IPS-18c (cell line): ENCODE data around the gene GNB5.
"Not testable (repeated sequence)": the region's sequence is repeated elsewhere in the genome, so short reads cannot be mapped to it uniquely, and the experiment has no call there.

Source experiments
- H3K4me3 ChIP-seq: 2 replicates; pipeline ENCODE4 v1.7.0; 2013; ENCODE audit warnings: low read depth, mild to moderate bottlenecking, low read length, moderate library complexity; ENCODE audit not compliant: insufficient read depth
- H3K9me3 ChIP-seq: one replicate; pipeline ENCODE4 v1.6.1; 2013; ENCODE audit warnings: mild to moderate bottlenecking, low read length, moderate library complexity; ENCODE audit not compliant: control insufficient read depth, insufficient read depth

The GNB5 gene

DNA sequence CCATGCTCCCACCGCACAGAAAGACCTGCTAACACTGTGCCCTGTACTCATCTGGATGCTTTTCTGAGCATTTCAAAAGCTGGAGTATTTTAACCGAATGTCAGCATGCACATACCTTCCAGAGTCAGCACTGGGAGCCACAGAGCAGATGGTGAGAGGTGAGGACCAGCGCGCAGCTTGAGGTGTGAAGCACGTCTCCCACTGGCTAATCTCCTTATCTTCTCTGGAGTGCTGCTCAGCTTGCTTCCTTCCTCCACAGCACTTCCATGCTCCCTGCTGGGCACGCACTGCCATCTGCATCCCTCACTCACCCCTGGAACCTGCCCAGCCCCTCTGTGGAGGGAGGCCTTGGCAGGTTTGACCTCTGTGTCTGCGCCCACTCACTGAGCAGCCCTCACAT lies at the start of gene GNB5:
GNB5 (minus strand) TSS at position 186 of the 400 bp plus-strand sequence. CDS start 6,716 bp downstream, outside the sequence.
- peaks cover 2% of the 10 kb centered on the region for H3K9me3 ChIP-seq
- no peak within 1 kb of the TSS; the same call in 1 of the 2 replicates for H3K4me3 ChIP-seq

DNA sequence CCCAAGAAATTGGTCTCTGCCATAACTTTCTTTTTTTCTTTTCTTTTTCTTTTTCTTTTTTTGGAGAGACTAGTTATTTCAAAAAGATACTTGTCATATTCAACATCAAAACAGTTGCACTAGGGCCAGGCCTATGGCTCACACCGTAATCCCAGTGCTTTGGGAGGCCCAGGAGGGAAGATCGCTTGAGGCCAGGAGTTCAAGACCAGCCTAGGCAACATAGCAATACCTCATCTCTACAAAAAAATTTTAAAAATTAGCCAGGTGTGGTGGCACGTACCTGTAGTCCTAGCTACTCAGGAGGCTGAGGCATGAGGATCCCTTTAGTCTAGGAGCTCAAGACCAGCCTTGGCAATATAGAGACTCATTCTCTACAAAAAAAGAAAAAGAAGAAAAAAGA lies 49.0 kb upstream of the GNB5 start:
- H3K4me3 ChIP-seq = no peak overlapping the region
- H3K9me3 ChIP-seq = no peaks in the 10 kb centered on the region

DNA sequence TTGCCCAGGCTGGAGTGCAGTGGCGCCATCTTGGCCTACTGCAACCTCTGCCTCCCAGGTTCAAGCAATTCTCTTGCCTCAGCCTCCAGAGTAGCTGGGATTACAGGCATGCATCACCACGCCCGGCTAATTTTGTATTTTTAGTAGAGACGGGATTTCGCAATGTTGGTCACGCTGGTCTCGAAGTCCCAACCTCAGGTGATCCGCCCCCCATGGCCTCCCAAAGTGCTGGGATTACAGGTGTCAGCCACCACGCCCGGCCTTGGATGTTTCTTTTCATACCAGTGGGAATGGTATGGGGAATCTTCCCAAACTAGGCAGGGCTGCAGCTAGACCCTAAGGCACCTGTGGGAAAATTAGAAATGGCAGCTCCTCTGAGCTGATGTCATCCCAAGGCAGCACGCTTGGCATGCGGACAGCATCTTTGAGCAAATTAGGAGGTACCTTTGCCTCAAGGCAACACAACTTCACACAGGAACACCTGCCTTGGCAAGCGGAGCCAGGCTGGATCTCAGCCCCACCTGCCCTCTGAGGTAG lies 47.9 kb upstream of the GNB5 start:
- not testable (repeated sequence) for H3K9me3 ChIP-seq, H3K4me3 ChIP-seq

DNA sequence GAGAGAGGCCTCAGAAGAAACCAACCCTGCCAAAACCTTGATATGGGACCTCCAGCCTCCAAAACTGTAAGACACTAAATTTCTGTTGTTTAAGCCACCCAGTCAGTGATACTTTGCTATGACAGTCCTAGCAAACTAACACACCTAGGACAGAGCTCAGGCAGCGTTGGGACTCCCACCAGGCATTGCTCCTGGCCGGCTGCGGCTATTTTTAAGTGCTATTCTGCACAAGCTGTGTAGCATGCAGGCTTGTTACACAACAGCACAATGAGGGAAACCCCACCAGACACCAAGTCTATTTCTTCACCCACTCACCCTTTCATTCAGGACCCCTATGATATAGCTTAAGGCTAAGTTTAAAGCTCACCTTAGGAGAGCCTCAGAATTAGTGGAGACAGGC lies 47.0 kb upstream of the GNB5 start:
- no peak overlapping the region for H3K4me3 ChIP-seq
- no peaks in the 10 kb centered on the region for H3K9me3 ChIP-seq

DNA sequence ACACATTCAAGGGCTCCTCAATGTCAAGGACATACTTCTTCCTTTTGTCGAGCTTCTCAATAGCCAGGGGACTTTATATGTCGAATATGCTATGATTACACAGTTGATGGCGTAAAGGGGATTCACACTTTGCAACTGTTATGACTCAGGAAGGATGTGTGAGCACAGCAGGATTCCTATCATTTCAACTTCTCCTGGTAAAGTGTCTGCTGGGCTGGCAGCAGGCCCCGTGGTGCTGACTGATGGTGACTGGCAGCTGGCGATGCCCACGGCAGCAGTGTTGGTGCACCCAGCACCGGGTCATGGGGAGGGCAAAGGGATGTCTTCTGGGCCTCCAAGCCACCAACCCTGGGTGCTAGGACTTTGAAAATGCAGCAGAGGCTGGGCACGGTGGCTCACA lies 44.8 kb upstream of the GNB5 start:
- no peaks in the 10 kb centered on the region for H3K9me3 ChIP-seq

DNA sequence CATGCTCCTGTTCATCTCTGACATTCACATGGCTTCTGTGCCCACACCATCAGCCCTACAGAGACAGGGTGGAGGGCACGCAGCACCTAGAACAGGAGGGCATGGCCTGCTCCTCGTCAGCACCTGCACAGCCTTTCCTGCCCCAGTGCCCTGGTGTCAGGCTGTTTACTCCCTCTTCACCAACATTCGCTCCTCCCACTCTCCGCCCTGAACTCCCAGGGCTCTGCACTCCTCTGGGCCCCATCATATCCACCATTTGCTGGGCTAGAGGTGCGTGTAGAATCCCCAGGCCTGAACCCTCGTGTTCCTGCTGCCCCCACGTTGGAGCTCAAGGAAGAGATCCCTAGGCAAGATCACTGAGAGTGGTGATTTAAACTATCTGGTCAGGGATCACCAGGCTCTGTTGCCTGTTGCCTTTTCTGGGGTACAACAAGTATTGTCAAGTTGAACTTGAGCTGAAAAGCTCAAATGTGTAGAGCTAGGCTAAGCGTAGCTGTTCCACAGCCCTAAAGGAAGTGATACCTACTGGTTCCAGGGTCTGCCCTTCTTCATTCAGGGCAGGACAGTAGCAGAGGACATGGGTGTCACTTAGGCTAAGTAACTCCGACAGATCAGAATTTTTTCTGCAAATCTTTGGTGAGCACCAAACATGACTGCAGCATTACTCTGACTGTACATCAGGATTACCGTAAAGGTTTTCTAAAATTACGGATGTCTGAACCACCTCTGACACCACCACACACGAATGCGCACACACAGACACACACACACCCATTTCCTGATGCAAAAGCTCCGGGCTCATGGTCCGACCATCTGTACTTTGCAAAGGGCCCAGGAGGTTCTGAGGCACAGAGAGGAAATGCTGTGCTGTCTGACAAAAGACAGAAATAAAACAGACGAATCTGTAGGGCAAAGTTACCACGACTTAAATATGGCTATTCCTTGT lies 43.7 kb upstream of the GNB5 start:
- H3K9me3 ChIP-seq = no peaks in the 10 kb centered on the region
- no peak overlapping the region for H3K4me3 ChIP-seq

More for the DNA sequence above, 44.8 kb upstream of the GNB5 start:
- no peak overlapping the region for H3K4me3 ChIP-seq

DNA sequence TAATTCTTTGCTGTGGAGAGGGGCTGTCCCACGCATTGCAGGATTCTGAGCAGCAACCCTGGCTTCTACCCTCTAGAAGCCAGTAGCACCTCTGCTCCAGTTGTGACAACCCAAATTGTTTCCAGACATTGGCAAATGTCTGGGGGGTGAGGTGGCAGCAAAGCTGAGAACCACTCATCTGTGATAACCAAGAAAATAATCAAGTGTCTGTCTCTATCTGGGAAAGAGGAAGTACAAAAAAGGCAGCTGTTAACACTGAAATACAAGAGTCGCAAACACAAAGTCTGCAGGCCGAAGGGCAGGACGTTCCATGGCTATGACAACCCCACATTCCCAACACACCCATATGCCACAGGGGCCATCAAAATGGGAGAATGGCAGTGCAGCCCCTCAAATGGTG lies 42.2 kb upstream of the GNB5 start:
- Histone ChIP-seq H3K4me3 (no peak overlapping the region), H3K9me3 (no peaks in the 10 kb centered on the region)

DNA sequence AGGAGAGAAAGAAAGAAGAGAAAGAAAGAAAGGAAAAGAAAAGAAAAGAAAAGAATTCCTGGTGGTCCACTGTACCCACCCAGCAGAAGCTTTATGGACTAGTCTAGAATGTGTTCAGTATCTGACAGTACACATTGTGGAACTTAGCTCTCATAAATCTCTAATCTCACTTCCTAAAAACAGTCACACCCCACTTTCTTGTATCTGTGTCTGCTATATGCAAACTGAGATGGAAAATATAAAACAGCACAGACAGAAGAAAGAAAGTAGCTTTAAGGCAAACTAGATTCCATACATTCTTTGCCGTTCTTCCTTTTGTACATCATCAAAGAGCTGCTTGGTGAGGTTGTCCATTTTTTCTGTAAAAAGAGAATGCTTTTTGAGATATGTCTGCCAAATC lies 41.1 kb upstream of the GNB5 start:
- H3K4me3 ChIP-seq = no peak overlapping the region
- H3K9me3 ChIP-seq = no peaks in the 10 kb centered on the region

DNA sequence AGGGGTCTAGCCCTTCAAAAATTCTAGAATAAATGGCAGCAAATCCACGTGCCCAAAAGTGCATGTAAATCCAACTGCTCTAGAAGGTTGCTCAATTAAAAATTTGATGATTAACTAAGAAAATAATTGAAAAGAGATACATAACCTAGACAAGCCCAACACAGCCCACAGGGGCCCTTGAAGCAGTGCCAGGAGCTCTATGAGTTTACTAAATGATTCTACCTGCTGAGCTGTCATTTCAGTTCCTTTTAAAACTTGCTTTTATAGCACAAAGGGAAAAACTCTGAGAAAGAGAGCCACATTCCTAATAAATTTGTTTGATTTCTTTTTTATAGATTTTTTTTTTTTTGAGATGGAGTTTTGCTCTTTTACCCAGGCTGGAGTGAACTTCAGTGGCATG lies 38.9 kb upstream of the GNB5 start:
- Histone ChIP-seq H3K9me3 (no peaks in the 10 kb centered on the region), H3K4me3 (no peak overlapping the region)

DNA sequence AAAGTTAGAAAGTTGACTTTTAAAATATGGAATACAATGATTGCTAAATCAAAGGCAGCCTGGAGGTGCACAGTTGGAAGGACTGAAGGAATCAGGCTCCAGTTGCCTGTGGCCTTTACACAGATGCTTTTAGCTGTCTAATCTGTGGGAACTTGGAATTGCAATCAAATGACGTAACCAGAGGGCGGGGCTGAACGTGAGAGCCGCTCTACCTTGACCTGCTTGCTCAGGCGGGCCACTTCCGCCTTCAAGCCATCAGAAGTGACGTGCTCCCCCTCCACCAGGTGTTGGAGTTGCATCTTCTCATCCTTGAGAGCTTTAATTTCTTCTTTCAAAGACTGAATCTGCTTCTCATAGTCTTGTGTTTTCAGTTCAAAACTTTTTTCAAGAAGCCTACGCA lies 37.7 kb upstream of the GNB5 start:
- H3K4me3 ChIP-seq = no peak overlapping the region
- H3K9me3 ChIP-seq = no peaks in the 10 kb centered on the region

DNA sequence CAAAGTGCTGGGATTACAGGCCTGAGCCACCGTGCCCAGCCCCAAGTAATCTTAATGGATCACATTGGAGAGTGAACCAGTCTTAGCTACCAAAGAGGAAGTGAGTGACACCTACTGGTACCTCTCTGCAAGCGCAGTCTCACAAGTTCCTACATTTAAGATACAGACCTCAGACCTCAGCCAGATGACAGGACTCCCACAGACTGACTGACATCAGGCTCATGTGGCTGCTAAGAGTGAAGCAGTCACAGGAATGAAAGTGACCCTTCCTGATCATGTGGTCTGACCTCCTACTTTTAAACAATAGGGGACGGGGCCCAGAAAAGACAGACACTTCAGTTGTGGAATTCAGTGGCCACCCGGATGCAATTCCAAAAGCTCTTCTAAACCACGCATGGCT lies 36.3 kb upstream of the GNB5 start:
- H3K9me3 ChIP-seq = no peaks in the 10 kb centered on the region

DNA sequence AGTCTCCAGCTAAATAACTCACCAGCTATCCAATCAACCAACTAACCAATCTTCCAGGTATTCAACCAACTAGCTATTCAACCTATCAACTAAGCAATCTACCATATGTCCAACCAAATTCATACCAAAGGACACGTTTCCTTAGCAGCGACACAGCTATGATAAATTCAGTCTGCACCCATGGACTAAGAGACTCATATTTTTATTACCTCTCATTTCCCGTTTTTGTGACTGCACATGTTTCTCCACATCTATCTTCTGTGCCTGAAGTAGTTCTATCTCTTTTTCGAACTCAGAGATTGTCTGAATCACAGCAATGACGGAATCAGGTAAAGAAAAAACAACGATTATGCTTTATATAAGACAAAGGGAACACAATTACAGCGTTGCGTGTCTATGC lies 34.0 kb upstream of the GNB5 start:
- Histone ChIP-seq H3K4me3 (no peak overlapping the region), H3K9me3 (no peaks in the 10 kb centered on the region)

More for the DNA sequence above, 36.3 kb upstream of the GNB5 start:
- H3K4me3 ChIP-seq = no peak overlapping the region

DNA sequence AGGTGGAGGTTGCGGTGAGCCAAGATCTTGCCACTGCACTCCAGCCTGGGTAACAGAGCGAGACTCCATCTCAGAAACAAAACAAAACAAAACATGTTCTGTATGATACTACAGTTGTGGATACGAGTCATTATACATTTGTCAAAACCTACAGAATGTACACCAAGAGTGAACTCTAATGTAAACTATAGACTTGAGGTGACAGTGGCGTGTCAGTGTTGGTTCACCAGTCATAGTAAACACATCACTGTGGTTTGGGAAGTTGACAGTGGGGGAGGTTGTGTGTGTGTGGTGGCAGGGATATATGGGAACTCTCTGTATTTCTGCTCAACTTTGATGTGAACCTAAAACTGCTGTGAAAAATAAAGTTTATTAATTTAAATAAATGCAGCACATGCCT lies 33.0 kb upstream of the GNB5 start:
- no peaks in the 10 kb centered on the region for H3K9me3 ChIP-seq
- no peak overlapping the region for H3K4me3 ChIP-seq

DNA sequence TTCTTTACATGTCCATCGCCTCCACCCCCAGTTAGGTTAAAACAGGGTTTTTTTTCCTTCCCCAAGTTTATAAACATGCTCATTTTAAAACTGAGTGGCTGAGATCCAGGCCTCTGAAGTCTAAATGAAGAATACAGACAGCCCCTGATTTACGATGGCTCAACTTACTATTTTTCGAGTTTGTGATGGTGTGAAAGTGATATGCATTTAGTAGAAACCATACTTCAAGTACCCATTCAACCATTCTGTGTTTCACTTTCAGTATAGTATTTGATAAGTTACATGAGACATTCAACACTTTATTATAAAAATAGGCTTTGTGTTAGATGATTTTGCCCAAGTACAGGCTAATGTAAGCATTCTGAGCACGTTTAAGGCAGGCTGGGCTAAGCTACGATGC lies 30.5 kb upstream of the GNB5 start:
- no peaks in the 10 kb centered on the region for H3K9me3 ChIP-seq
- no peak overlapping the region for H3K4me3 ChIP-seq

DNA sequence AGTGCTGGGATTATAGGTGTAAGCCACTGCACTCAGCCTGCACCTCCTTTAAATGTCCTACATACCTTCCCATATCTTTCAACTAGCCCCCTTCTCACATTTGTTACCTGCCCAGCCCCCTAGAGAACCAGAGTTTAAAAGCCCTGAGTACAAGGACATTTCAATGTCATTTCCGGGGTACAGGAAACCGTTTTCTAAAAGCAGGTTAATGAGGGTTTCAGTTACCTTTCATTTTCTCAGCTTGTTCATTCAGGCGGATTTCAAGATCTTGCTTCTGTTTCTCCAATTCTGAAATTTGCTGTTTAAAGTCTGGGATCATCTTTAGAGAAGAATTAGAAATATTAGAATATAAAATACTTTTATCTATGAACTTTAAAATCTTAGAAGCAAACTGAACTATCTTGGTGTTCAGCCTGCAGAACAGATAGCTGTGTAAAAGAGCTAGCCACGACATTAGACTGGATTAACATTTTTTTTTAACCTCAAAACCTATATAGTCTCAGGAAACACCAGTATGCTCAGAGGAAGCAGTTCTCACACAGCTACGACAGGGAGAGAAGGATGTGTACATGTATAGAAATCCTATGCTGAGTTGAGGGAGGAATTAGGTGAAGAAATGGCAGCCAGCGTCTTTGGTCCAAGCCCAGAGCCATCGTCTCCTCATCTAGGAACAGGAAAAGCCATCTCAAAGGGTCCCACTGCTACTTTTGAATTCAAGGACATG lies 29.9 kb upstream of the GNB5 start:
- no peaks in the 10 kb centered on the region for H3K9me3 ChIP-seq
- no peak overlapping the region for H3K4me3 ChIP-seq

DNA sequence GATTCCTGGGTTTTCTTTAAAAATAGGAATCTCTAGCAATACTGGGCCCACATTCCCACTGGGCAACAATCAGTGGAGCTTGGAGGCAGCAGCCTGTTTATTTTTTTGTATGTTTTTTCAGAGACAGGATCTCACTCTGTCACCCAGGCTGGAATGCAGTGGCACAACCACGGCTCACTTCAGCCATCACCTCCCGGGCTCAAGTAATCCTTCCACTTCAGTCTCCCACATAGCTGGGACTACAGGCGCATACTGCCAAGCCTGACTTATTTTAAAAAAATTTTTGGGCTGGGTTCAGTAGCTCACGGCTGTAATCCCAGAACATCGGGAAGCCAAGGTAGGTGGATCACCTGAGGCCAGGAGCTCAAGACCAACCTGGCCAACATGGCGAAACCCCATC lies 29.1 kb upstream of the GNB5 start:
- Histone ChIP-seq H3K9me3 (no peaks in the 10 kb centered on the region), H3K4me3 (no peak overlapping the region)

DNA sequence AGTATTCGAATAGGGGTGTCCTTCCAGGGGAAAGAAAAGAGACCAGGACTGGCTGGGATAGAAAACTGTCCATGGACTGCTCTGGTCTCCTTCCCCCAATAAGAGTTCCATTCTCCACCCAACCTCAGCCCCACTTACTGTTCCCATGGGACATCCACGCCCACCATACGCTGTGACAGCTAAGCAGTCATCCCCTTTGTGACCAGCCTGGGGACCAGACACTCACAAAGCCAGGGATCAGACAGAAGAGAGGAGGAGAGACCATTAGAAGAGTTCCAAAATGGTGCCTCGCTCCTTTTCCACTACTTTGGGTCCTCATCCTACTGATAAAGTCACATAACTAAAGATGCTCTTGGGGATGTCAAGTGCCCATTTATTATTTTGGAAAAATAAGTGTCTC lies 27.6 kb upstream of the GNB5 start:
- Histone ChIP-seq H3K4me3 (no peak overlapping the region), H3K9me3 (no peaks in the 10 kb centered on the region)

DNA sequence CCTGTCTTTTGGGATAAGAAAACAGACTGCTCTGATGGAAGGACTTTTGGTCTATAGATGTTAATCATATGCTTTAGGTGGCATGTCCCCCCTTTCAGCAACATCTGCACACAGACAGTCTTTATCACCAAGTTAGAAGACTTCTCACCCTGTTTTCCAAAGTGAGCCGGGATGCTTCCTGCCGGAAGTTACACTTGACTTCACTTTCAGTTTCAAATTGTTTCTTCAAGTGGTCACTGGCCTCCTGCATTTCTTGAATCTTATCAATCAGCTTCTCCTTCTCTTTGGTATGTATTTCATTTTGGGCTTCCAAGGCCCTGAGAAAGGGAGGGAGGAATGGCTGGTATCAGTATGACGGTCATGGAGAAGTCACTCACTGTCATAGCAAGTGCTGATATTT lies 27.2 kb upstream of the GNB5 start:
- Histone ChIP-seq H3K4me3 (no peak overlapping the region), H3K9me3 (no peaks in the 10 kb centered on the region)
